BJ (cell line): ENCODE data around the gene TMEM45A. TPM values are rescaled to one million over a fixed set of nuclear protein-coding genes. Genes with fewer than 3 reads are reported as not detected.

Experiments
- CTCF ChIA-PET: fragments of 350-600 bp; formaldehyde crosslinking; extraction: SDS; loops from one replicate; lab custom pipeline; 2021; ENCODE audit warnings: antibody characterized with exemption, inconsistent platforms; lab: Yijun Ruan, JAX
- POLR2A ChIA-PET: fragments of 300-600 bp; sonication (Branson Sonifier 250); formaldehyde crosslinking; extraction: SDS; loops from one replicate; lab custom pipeline; 2021; ENCODE audit warnings: antibody characterized with exemption; lab: Charles Lee
- DNase-seq: peaks from one replicate; pipeline ENCODE4 v3.0.0-alpha.2; 2011; ENCODE audit warnings: low read depth
- H3K27me3 ChIP-seq: 2 replicates; pipeline ENCODE4 v1.6.0; 2011; ENCODE audit warnings: low read length; ENCODE audit not compliant: control insufficient read depth, insufficient read depth
- H3K36me3 ChIP-seq: 2 replicates; pipeline ENCODE4 v1.5.1; 2011; ENCODE audit warnings: low read length; ENCODE audit not compliant: control insufficient read depth, insufficient read depth
- H3K4me3 ChIP-seq: 2 replicates; pipeline ENCODE4 v1.5.1; 2011; ENCODE audit warnings: low read depth, mild to moderate bottlenecking, control low read depth, low read length
- polyA plus RNA-seq: library from polyadenylated mRNA; depleted of rRNA; stranded (reverse); fragments of >200 nt; gene quantifications from 2 replicates; pipeline ENCODE4 v1.2.3, GENCODE V29; 2011
- TF ChIP-seq, protein P1 (sequence below): IDR thresholded peaks from 2 replicates; pipeline ENCODE4 v1.5.1; 2011; ENCODE audit warnings: low read depth, mild to moderate bottlenecking, control low read depth, inconsistent platforms, low read length, moderate library complexity; ENCODE audit not compliant: insufficient read depth

TMEM45A gene
- polyA plus RNA-seq, 1 experiment = 35.1 TPM

DNA sequence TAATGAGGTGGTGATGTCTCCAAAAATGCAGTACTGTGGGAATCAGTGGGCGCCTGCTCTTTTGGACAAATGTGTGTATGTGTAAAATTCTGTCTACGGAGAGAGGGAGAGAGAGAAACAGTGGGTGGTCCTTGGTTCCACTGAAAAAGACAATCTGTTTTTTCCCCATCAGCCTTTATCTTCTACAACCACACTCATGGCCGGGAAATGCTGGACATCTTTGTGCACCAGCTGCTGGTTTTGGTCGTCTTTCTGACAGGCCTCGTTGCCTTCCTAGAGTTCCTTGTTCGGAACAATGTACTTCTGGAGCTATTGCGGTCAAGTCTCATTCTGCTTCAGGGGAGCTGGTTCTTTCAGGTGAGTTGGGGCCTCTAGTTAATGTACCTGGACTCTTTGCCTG, 65.8 kb downstream of the TMEM45A start:
- TF ChIP-seq, protein P1, sequence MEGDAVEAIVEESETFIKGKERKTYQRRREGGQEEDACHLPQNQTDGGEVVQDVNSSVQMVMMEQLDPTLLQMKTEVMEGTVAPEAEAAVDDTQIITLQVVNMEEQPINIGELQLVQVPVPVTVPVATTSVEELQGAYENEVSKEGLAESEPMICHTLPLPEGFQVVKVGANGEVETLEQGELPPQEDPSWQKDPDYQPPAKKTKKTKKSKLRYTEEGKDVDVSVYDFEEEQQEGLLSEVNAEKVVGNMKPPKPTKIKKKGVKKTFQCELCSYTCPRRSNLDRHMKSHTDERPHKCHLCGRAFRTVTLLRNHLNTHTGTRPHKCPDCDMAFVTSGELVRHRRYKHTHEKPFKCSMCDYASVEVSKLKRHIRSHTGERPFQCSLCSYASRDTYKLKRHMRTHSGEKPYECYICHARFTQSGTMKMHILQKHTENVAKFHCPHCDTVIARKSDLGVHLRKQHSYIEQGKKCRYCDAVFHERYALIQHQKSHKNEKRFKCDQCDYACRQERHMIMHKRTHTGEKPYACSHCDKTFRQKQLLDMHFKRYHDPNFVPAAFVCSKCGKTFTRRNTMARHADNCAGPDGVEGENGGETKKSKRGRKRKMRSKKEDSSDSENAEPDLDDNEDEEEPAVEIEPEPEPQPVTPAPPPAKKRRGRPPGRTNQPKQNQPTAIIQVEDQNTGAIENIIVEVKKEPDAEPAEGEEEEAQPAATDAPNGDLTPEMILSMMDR = no peak
- no peak for DNase-seq
- Histone ChIP-seq H3K27me3 (no peaks in the 10 kb centered on the region), H3K4me3 (no peak overlapping the region), H3K36me3 (no peaks in the 10 kb centered on the region)
- ChIA-PET POLR2A (no interaction called here), CTCF (interaction anchor here (1.1 kb wide), 1 partner anchor 32 kb away, joined by 4 read pairs; no protein-coding TSS in a partner anchor)

- no peak overlapping the region for H3K4me3 ChIP-seq
- TF ChIP-seq, protein P1 = no peak
- no peak for DNase-seq
- no peaks in the 10 kb centered on the region for H3K36me3 ChIP-seq
- no peaks in the 10 kb centered on the region for H3K27me3 ChIP-seq
- CTCF ChIA-PET = no interaction called here
- POLR2A ChIA-PET = no interaction called here
These were observed 68.0 kb downstream of the TMEM45A start for GRCh38 chr3:100560426-100560825.

- ChIA-PET CTCF (interaction anchor here (0.6 to 1.0 kb wide), 3 partner anchors 27 to 212 kb away, joined by 3 to 4 read pairs (median 3); no protein-coding TSS in a partner anchor), POLR2A (interaction anchor here (0.5 to 1.3 kb wide), 4 partner anchors 10 to 129 kb away, joined by 3 to 4 read pairs (median 3); partner anchors contain the start of gene TMEM45A)
- peak; percentile 68 for DNase-seq
- TF ChIP-seq, protein P1 = no peak
- Histone ChIP-seq H3K4me3 (no peak overlapping the region), H3K27me3 (no peaks in the 10 kb centered on the region), H3K36me3 (no peaks in the 10 kb centered on the region)
These were observed 69.2 kb downstream of the TMEM45A start for GRCh38 chr3:100561459-100562158.

- ChIA-PET POLR2A (interaction anchor here (0.7 to 1.3 kb wide), 3 partner anchors 11 to 70 kb away, joined by 3 to 4 read pairs (median 3); partner anchors contain the start of gene TMEM45A), CTCF (interaction anchor here (0.6 kb wide), 1 partner anchor 28 kb away, joined by 4 read pairs; no protein-coding TSS in a partner anchor)
- TF ChIP-seq, protein P1 = no peak
- no peak overlapping the region for H3K4me3 ChIP-seq
- no peaks in the 10 kb centered on the region for H3K36me3 ChIP-seq
- no peaks in the 10 kb centered on the region for H3K27me3 ChIP-seq
- DNase-seq = peak; percentile 21
These were observed 69.9 kb downstream of the TMEM45A start for GRCh38 chr3:100562224-100562857.

DNA sequence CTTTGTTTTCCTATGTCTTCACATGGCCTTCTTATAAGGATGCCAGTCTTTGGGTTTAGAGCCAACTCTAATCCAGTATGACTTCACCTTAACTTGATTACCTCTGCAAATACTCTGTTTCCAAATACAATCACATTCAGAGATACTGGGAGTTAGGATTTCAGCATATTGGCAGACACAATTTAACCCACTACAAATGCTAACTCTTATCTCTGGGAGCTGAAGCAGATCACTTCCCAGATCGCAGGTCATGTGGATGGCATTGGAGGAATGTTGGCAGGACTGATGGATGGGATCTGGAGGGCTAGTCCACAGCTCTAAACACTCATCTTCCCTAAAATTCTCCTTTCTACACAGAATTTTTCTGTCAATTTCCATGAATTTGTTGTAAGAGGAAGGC, 70.8 kb downstream of the TMEM45A start:
- CTCF ChIA-PET = interaction anchor here (1.6 kb wide), 1 partner anchor 28 kb away, joined by 8 read pairs; no protein-coding TSS in a partner anchor
- Histone ChIP-seq H3K4me3 (no peak overlapping the region), H3K36me3 (no peaks in the 10 kb centered on the region), H3K27me3 (no peaks in the 10 kb centered on the region)
- TF ChIP-seq, protein P1 = no peak
- POLR2A ChIA-PET = no interaction called here
- DNase-seq = no peak
